Measurements from ENCODE around the gene FOXN3. TPM values are rescaled to one million over a fixed set of nuclear protein-coding genes. Genes with fewer than 3 reads are reported as not detected.

The FOXN3 gene
- total and polyA plus RNA-seq, 9 donors, result 56.9 to 172 (median 99.2) TPM

- intact Hi-C loops (cut with DNase I), result loop anchor here in 1 of 4 donors (10.0 kb wide), 1 partner anchor 203 kb away; no protein-coding TSS in a partner anchor
- H3K27ac ChIP-seq, result no peak overlapping the region
- TF ChIP-seq EP300 (IDR thresholded peaks at IDR 0.05) (no peak), CTCF (IDR thresholded peaks at IDR 0.05) (no peak), POLR2A (IDR thresholded peaks at IDR 0.05) (no peak)
- WGBS, 3 donors, result 91 to 94% (median 94%) methylated on average over 11 of the region's 11 CpGs
- DNase-seq, result no peak
- H3K36me3 ChIP-seq, result no peaks in the 10 kb centered on the region
- H3K27me3 ChIP-seq, result no peaks in the 10 kb centered on the region
- peaks cover 31% of the 10 kb centered on the region for H3K4me1 ChIP-seq (ENCODE audit: insufficient read depth)
- no peaks in the 10 kb centered on the region for H3K9me3 ChIP-seq
- no peak overlapping the region for H3K4me3 ChIP-seq
These were observed 5.1 kb downstream of the FOXN3 start for GRCh38 chr14:89411976-89412375.

GRCh38 chr14:89409961-89410360, 7.1 kb downstream of the FOXN3 start:
- H3K4me3 ChIP-seq, result no peak overlapping the region
- intact Hi-C loops (cut with DNase I), result loop anchor here in 1 of 4 donors (10.0 kb wide), 1 partner anchor 205 kb away; no protein-coding TSS in a partner anchor
- no peak for DNase-seq
- no peaks in the 10 kb centered on the region for H3K36me3 ChIP-seq
- peaks cover 32% of the 10 kb centered on the region for H3K4me1 ChIP-seq (ENCODE audit: insufficient read depth)
- no peak overlapping the region for H3K27ac ChIP-seq
- H3K9me3 ChIP-seq, result no peaks in the 10 kb centered on the region
- no peak for TF ChIP-seq POLR2A (IDR thresholded peaks at IDR 0.05)
- TF ChIP-seq CTCF (IDR thresholded peaks at IDR 0.05), result no peak
- TF ChIP-seq EP300 (IDR thresholded peaks at IDR 0.05), result no peak
- WGBS, 3 donors, result 67 to 74% (median 71%) methylated on average over 10 of the region's 10 CpGs
- no peaks in the 10 kb centered on the region for H3K27me3 ChIP-seq

- WGBS, 3 donors, result 64 to 69% (median 65%) methylated on average over 14 of the region's 14 CpGs
- H3K27ac ChIP-seq, result no peak overlapping the region
- peaks cover 28% of the 10 kb centered on the region for H3K4me1 ChIP-seq (ENCODE audit: insufficient read depth)
- H3K36me3 ChIP-seq, result no peaks in the 10 kb centered on the region
- no peak for DNase-seq
- H3K9me3 ChIP-seq, result no peaks in the 10 kb centered on the region
- intact Hi-C loops (cut with DNase I), result no loop called here
- no peaks in the 10 kb centered on the region for H3K27me3 ChIP-seq
- TF ChIP-seq POLR2A (IDR thresholded peaks at IDR 0.05) (no peak), CTCF (IDR thresholded peaks at IDR 0.05) (no peak), EP300 (IDR thresholded peaks at IDR 0.05) (no peak)
- H3K4me3 ChIP-seq, result no peak overlapping the region
These were observed 7.9 kb downstream of the FOXN3 start for GRCh38 chr14:89408907-89409700.

- DNase-seq, result no peak
- Histone ChIP-seq H3K27me3 (no peaks in the 10 kb centered on the region), H3K4me1 (ENCODE audit: insufficient read depth) (peaks cover 29% of the 10 kb centered on the region), H3K9me3 (no peaks in the 10 kb centered on the region), H3K4me3 (no peak overlapping the region), H3K36me3 (no peaks in the 10 kb centered on the region), H3K27ac (no peak overlapping the region)
- 34 to 48% (median 44%) methylated on average over 4 of the region's 4 CpGs for WGBS, 3 donors
- no peak for TF ChIP-seq CTCF (IDR thresholded peaks at IDR 0.05)
- TF ChIP-seq POLR2A (IDR thresholded peaks at IDR 0.05), result no peak
- no peak for TF ChIP-seq EP300 (IDR thresholded peaks at IDR 0.05)
- intact Hi-C loops (cut with DNase I), result no loop called here
These were observed 9.2 kb downstream of the FOXN3 start for GRCh38 chr14:89407856-89408255.

Measured in ovary (tissue), 9 donors.